Measurements from ENCODE around the gene GINS1.

GRCh38 chr20:25376886-25377285 is 30.6 kb upstream of the GINS1 start:
- TF ChIP-seq POLR2A (IDR thresholded peaks at IDR 0.05; ENCODE audit: insufficient read depth in 1 of 2, low read depth in 2 of 2, low read length in 2 of 2) (no peak), PATZ1 (CRISPR knock-in tag; IDR thresholded peaks at IDR 0.05) (no peak), EP300 (IDR thresholded peaks at IDR 0.05; ENCODE audit: low read depth in 2 of 2, low read length in 2 of 2) (no peak), EP300 (CRISPR knock-in tag; IDR thresholded peaks at IDR 0.05; ENCODE audit: borderline replicate concordance) (no peak), FOXP1 (IDR thresholded peaks at IDR 0.05) (no peak), FOXP1 (CRISPR knock-in tag; IDR thresholded peaks at IDR 0.05) (no peak), ZNF589 (CRISPR knock-in tag; conservative IDR thresholded peaks at IDR 0.05) (no peak), HOXA5 (CRISPR knock-in tag; IDR thresholded peaks at IDR 0.05) (no peak), SIN3A (IDR thresholded peaks at IDR 0.05; ENCODE audit: borderline replicate concordance, low read depth, low read length) (no peak), SP2 (CRISPR knock-in tag; IDR thresholded peaks at IDR 0.05) (no peak), CHD4 (IDR thresholded peaks at IDR 0.05; ENCODE audit: borderline replicate concordance, low read length) (no peak)
- TF ChIP-seq, protein P1, sequence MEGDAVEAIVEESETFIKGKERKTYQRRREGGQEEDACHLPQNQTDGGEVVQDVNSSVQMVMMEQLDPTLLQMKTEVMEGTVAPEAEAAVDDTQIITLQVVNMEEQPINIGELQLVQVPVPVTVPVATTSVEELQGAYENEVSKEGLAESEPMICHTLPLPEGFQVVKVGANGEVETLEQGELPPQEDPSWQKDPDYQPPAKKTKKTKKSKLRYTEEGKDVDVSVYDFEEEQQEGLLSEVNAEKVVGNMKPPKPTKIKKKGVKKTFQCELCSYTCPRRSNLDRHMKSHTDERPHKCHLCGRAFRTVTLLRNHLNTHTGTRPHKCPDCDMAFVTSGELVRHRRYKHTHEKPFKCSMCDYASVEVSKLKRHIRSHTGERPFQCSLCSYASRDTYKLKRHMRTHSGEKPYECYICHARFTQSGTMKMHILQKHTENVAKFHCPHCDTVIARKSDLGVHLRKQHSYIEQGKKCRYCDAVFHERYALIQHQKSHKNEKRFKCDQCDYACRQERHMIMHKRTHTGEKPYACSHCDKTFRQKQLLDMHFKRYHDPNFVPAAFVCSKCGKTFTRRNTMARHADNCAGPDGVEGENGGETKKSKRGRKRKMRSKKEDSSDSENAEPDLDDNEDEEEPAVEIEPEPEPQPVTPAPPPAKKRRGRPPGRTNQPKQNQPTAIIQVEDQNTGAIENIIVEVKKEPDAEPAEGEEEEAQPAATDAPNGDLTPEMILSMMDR (CRISPR knock-in tag; IDR thresholded peaks at IDR 0.05) = no peak
- TF ChIP-seq, protein P2, sequence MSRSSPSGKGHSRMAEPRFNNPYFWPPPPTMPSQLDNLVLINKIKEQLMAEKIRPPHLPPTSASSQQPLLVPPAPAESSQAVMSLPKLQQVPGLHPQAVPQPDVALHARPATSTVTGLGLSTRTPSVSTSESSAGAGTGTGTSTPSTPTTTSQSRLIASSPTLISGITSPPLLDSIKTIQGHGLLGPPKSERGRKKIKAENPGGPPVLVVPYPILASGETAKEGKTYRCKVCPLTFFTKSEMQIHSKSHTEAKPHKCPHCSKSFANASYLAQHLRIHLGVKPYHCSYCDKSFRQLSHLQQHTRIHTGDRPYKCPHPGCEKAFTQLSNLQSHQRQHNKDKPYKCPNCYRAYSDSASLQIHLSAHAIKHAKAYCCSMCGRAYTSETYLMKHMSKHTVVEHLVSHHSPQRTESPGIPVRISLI (CRISPR knock-in tag; IDR thresholded peaks at IDR 0.05; ENCODE audit: borderline replicate concordance) = no peak
- TF ChIP-seq, protein P3, sequence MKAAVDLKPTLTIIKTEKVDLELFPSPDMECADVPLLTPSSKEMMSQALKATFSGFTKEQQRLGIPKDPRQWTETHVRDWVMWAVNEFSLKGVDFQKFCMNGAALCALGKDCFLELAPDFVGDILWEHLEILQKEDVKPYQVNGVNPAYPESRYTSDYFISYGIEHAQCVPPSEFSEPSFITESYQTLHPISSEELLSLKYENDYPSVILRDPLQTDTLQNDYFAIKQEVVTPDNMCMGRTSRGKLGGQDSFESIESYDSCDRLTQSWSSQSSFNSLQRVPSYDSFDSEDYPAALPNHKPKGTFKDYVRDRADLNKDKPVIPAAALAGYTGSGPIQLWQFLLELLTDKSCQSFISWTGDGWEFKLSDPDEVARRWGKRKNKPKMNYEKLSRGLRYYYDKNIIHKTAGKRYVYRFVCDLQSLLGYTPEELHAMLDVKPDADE (CRISPR knock-in tag; IDR thresholded peaks at IDR 0.05) = no peak

Measured in HepG2 (cell line).